GM12892 (cell line): Measurements from ENCODE around the gene UGDH.

Experiments
- POLR2A ChIP-seq: IDR thresholded peaks from 2 replicates; pipeline ENCODE4 v1.6.1; 2011; ENCODE audit warnings: low read depth, low read length, control low read depth
- POLR2AphosphoS5 ChIP-seq: IDR thresholded peaks from 2 replicates; pipeline ENCODE4 v1.6.1; 2011; ENCODE audit warnings: low read depth, low read length, control low read depth
- TAF1 ChIP-seq: IDR thresholded peaks from 2 replicates; pipeline ENCODE4 v1.6.1; 2011; ENCODE audit warnings: low read depth, mild to moderate bottlenecking, control low read depth, low read length, borderline replicate concordance

GRCh38 chr4:39530682-39531081 is 3.4 kb upstream of the UGDH start:
- TF ChIP-seq POLR2A (no peak), TAF1 (no peak), POLR2AphosphoS5 (no peak)
